Spleen (tissue), 11 donors: Measurements from ENCODE around the gene SMCR8. TPM values are rescaled to one million over a fixed set of nuclear protein-coding genes. Genes with fewer than 3 reads are reported as not detected.
"Not testable (repeated sequence)": the region's sequence is repeated elsewhere in the genome, so short reads cannot be mapped to it uniquely, and the experiment has no call there.

Source experiments
- DNase-seq: peaks from one replicate; pipeline ENCODE4 v3.0.0-alpha.2; 2020
- H3K27ac ChIP-seq, 8 donors: fragments of 200-600 bp; sonication (generic) in 7 of 8; 1 replicate in 4 of 8; 2 replicates in 4 of 8; pipeline versions ENCODE4 v1.5.0 to v1.8.0; 2016 to 2021; ENCODE audit warnings: inconsistent platforms in 4 of 8, mild to moderate bottlenecking in 4 of 8, moderate library complexity in 1 of 8
- H3K27me3 ChIP-seq, 7 donors: fragments of 200-600 bp; sonication (generic) in 6 of 7; replicated peaks in 1 of 7; 1 replicate in 4 of 7; 2 replicates in 3 of 7; pipeline versions ENCODE4 v1.5.0 to v1.8.0; 2016 to 2021; ENCODE audit warnings: inconsistent platforms in 3 of 7, mild to moderate bottlenecking in 1 of 7
- H3K36me3 ChIP-seq, 6 donors: fragments of 200-600 bp; sonication (generic) in 5 of 6; 1 replicate in 4 of 6; 2 replicates in 2 of 6; pipeline versions ENCODE4 v1.5.0 to v1.8.0; 2016 to 2021; ENCODE audit warnings: inconsistent platforms in 2 of 6
- H3K4me1 ChIP-seq, 6 donors: fragments of 200-600 bp; sonication (generic) in 5 of 6; 1 replicate in 3 of 6; 2 replicates in 3 of 6; pipeline versions ENCODE4 v1.5.0 to v1.8.0; 2016 to 2021; ENCODE audit warnings: inconsistent platforms in 3 of 6
- H3K4me3 ChIP-seq, 8 donors: fragments of 200-600 bp; sonication (generic) in 7 of 8; 1 replicate in 4 of 8; 2 replicates in 4 of 8; pipeline versions ENCODE4 v1.5.0 to v1.8.0; 2016 to 2021; ENCODE audit warnings: inconsistent platforms in 4 of 8, mild to moderate bottlenecking in 4 of 8, moderate library complexity in 2 of 8
- H3K9me3 ChIP-seq, 8 donors: fragments of 200-600 bp; sonication (generic) in 7 of 8; 1 replicate in 4 of 8; 2 replicates in 4 of 8; pipeline versions ENCODE4 v1.5.0 to v1.8.0; 2016 to 2021; ENCODE audit warnings: inconsistent platforms in 4 of 8
- CTCF ChIP-seq, 11 experiments: fragments of 200-600 bp in 7 of 11; fragments of 450-650 bp in 4 of 11; sonication (generic) in 4 of 11; IDR thresholded peaks in 8 of 11; conservative IDR thresholded peaks in 3 of 11; 1 replicate in 7 of 11; 2 replicates in 4 of 11; pipeline versions ENCODE4 v1.4.0 to v1.8.0; 2016 to 2021; ENCODE audit warnings: antibody characterized with exemption in 11 of 11, inconsistent platforms in 4 of 11, mild to moderate bottlenecking in 1 of 11
- POLR2A ChIP-seq, 3 donors: fragments of 450-650 bp; IDR thresholded peaks; one replicate each; pipeline ENCODE4 v1.5.1; 2017; ENCODE audit warnings: antibody characterized with exemption in 3 of 3, mild to moderate bottlenecking in 1 of 3
- POLR2AphosphoS5 ChIP-seq, 3 donors: sonication (generic); formaldehyde crosslinking; IDR thresholded peaks; one replicate each; pipeline ENCODE4 v1.5.1; 2017; ENCODE audit warnings: antibody characterized with exemption in 3 of 3
- WGBS, 5 donors: extraction: QIAGEN DNeasy Blood & Tissue Kit in 3 of 5; methylation state at CpG; one replicate each; pipeline versions ENCODE4 v1.1.5 to v1.1.7; 2013 to 2018; 5-methylcytosine and 5-hydroxymethylcytosine counted together
- intact Hi-C: fragments of 100-400 bp; cut with DNase I; formaldehyde crosslinking; loops from one replicate; pipeline ENCODE4 v1.15.0; 2023; ENCODE audit warnings: low total_unique reads
- polyA plus RNA-seq, 3 donors: library from polyadenylated mRNA; stranded (reverse); fragments of 200-250 nt; gene quantifications; one replicate each; pipeline ENCODE4 v1.2.1, GENCODE V29; 2013
- total RNA-seq, 7 donors: library from RNA; depleted of rRNA in 3 of 7; stranded (reverse); fragments of >200 nt in 3 of 7; fragmentation: NEBNext Ultra II Directional in 4 of 7; extraction: Animal tissue kit (Norgen Biotek cat#: 25700) in 4 of 7; gene quantifications; one replicate each; pipeline versions ENCODE4 v1.1.0 to v1.2.1, GENCODE V29; 2016 to 2021
- donor health status: healthy with polysubstance abuse.
- donor health status: DM: no; HTN: no; CAD: no; lungs with moderate emphysema.
- donor health status: DM: no; HTN: no; CAD: no.
- donor health status: Bipolar disorder and iron deficiency.
- donor health status: healthy.
- donor health status: DM: no; HTN: no; CAD: no.
- donor health status: DM: yes; HTN: yes; CAD: no.

Gene SMCR8
- total and polyA plus RNA-seq, 10 donors: 3.9 to 38.0 (median 28.4) TPM

- TF ChIP-seq POLR2AphosphoS5 (IDR thresholded peaks at IDR 0.05) (peak in 1 of 3 donors; percentile 11), POLR2A (IDR thresholded peaks at IDR 0.05) (no peak)
- H3K4me1 ChIP-seq: peaks cover 0 to 50% (median 10%) of the 10 kb centered on the region in 6 donors
- H3K9me3 ChIP-seq: no peaks in the 10 kb centered on the region
- 54 to 80% (median 67%) methylated on average over 8 of the region's 8 CpGs for WGBS, 5 donors
- peak; percentile 72 for DNase-seq
- H3K4me3 ChIP-seq: peak overlapping the region in 1 of 8 donors; percentile 35
- H3K36me3 ChIP-seq: peaks cover 3 to 98% (median 69%) of the 10 kb centered on the region in 6 donors
- no peaks in the 10 kb centered on the region for H3K27me3 ChIP-seq
- intact Hi-C loops: no loop called here
- peak overlapping the region in 7 of 8 donors; percentile 45 to 92 (median 70) for H3K27ac ChIP-seq
Measured at GRCh38 chr17:18300725-18301480, 14.2 kb upstream of the SMCR8 start.

DNA sequence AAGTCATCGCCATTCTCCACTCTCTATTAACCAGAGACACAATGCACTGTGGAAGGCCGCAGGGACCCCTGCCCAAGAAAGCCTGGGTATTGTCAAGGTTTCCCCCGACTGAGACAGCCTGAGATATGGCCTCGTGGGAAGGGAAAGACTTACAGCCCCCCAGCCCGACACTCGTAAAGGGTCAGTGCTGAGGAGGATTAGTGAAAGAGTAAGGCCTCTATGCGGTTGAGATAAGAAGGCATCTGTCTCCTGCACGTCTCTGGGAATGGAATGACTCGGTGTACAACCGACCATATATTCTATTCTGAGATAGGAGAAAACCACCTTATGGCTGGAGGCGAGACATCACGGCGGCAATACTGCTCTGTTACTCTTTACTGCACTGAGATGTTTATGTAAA is 11.9 kb upstream of the SMCR8 start:
- H3K4me3 ChIP-seq, H3K27me3 ChIP-seq, H3K9me3 ChIP-seq, H3K27ac ChIP-seq, intact Hi-C loops: not testable (repeated sequence)
- WGBS, 5 donors: 80 to 95% (median 94%) methylated on average over 13 of the region's 13 CpGs
- peaks cover 6 to 100% (median 91%) of the 10 kb centered on the region in 6 donors for H3K36me3 ChIP-seq
- H3K4me1 ChIP-seq: peaks cover 0 to 34% (median 8%) of the 10 kb centered on the region in 6 donors
- peak; percentile 22 for DNase-seq

DNA sequence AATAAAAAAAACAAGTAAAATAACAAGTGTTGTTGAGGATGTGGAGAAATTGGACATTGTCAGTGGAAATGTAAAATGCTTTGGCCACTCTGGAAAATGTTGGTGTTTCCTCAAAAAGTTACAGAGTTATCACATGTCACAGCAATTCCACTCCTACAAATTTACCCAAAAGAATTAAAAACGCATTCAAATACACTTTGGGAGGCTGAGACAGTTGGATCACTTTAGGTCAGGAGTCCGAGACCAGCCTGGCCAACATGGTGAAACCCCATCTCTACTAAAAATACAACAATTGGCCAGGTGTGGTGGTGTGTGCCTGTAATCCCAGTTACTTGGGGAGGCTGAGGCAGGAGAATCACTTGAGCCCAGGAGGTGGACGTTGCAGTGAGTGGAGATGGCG is 5.9 kb upstream of the SMCR8 start:
- intact Hi-C loops: no loop called here
- WGBS, 5 donors: 93 to 98% (median 97%) methylated on average over 4 of the region's 4 CpGs
- Histone ChIP-seq H3K27ac (no peak overlapping the region), H3K27me3 (no peaks in the 10 kb centered on the region), H3K4me3 (no peak overlapping the region), H3K4me1 (peaks cover 14 to 38% (median 28%) of the 10 kb centered on the region in 6 donors), H3K9me3 (no peaks in the 10 kb centered on the region), H3K36me3 (peaks cover 6 to 89% (median 46%) of the 10 kb centered on the region in 6 donors)
- DNase-seq: peak; percentile 13
- no peak for TF ChIP-seq CTCF (IDR thresholded peaks at IDR 0.05 in 8 of 11, conservative IDR thresholded peaks at IDR 0.05 in 3 of 11)
- no peak for TF ChIP-seq POLR2AphosphoS5 (IDR thresholded peaks at IDR 0.05)
- no peak for TF ChIP-seq POLR2A (IDR thresholded peaks at IDR 0.05)

DNA sequence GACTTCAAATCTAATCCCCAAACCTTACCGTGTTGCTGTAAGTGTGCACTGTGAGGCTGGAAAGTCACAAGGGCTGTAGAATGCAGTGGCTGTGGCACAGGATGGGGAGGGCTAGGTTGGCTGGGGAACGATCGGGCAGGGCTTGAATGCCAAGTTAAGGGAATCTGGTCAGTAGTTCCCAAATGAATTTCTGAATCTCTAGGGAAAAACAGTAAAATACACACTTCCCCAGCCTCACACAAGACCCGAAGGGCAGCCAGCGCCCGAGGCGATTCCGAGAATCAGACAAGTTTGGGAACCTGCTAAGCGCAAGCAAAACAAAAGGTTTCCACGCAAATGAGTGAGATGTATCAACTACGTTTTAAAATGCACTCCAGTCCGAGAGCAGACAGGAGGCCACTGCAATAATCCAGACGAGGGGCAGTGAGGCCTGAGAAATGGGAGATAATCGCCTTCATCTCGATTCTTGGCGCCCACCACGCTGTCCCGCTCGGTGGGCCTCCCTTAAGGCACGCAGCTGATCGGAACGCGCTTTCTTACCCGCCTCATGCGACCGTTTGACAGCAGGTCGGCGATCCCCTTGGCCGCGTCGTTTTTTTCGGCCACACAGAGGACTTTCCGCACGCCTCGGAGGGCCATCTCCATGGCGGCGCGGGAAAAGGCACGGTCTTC is 898 bp upstream of the SMCR8 start:
- H3K27me3 ChIP-seq: no peaks in the 10 kb centered on the region
- H3K36me3 ChIP-seq: peaks cover 0 to 70% (median 17%) of the 10 kb centered on the region in 6 donors
- intact Hi-C loops: no loop called here
- H3K4me1 ChIP-seq: peaks cover 51 to 79% (median 67%) of the 10 kb centered on the region in 6 donors
- H3K27ac ChIP-seq: peak overlapping the region; percentile 79 to 97 (median 94)
- H3K9me3 ChIP-seq: no peaks in the 10 kb centered on the region
- peak overlapping the region; percentile 61 to 97 (median 90) for H3K4me3 ChIP-seq
- no peak for DNase-seq
- TF ChIP-seq POLR2AphosphoS5 (IDR thresholded peaks at IDR 0.05): no peak
- no peak for TF ChIP-seq CTCF (IDR thresholded peaks at IDR 0.05 in 8 of 11, conservative IDR thresholded peaks at IDR 0.05 in 3 of 11)
- no peak for TF ChIP-seq POLR2A (IDR thresholded peaks at IDR 0.05)
- WGBS, 5 donors: 0 to 1% (median 0%) methylated on average over 26 to 39 of the region's 39 CpGs

DNA sequence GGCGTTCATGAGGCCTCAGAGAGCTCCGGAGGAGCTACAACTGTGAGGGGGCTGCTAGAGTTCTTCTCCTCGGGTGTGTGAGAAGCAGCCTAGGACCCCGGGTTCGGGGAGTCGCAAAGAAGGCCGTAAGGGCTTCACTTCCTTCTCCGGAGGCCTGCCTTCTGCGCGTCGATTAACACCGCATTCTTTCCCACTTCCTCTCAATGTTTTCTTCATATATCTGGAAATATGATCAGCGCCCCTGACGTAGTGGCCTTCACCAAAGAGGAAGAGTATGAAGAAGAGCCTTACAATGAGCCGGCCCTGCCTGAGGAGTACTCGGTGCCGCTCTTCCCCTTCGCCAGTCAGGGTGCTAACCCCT is 449 bp downstream of the SMCR8 start:
- Histone ChIP-seq H3K27me3 (no peaks in the 10 kb centered on the region), H3K4me3 (peak overlapping the region; percentile 61 to 97 (median 90)), H3K36me3 (peaks cover 0 to 70% (median 20%) of the 10 kb centered on the region in 6 donors), H3K27ac (peak overlapping the region; percentile 79 to 97 (median 94)), H3K4me1 (peaks cover 63 to 91% (median 81%) of the 10 kb centered on the region in 6 donors), H3K9me3 (no peaks in the 10 kb centered on the region)
- DNase-seq: no peak
- TF ChIP-seq CTCF (IDR thresholded peaks at IDR 0.05 in 8 of 11, conservative IDR thresholded peaks at IDR 0.05 in 3 of 11) (no peak), POLR2AphosphoS5 (IDR thresholded peaks at IDR 0.05) (no peak), POLR2A (IDR thresholded peaks at IDR 0.05) (no peak)
- intact Hi-C loops: no loop called here
- WGBS, 5 donors: 6 to 11% (median 7%) methylated on average over 13 to 18 of the region's 18 CpGs
